Skin of body (tissue), 2 donors: ENCODE data around the gene SDK2. TPM values are rescaled to one million over a fixed set of nuclear protein-coding genes. Genes with fewer than 3 reads are reported as not detected.

ENCODE experiments used
- DNase-seq: peaks from one replicate; lab custom pipeline; 2025; lab: John Stamatoyannopoulos, UW
- total RNA-seq: library from RNA; depleted of rRNA; stranded (reverse); fragments of >200 nt; gene quantifications from one replicate; pipeline ENCODE4 v1.2.3, GENCODE V29; 2014

The SDK2 gene
- total RNA-seq, 1 donor from 2014 or later, result 1.6 TPM

- DNase-seq, result peak; percentile 67
Observed at GRCh38 chr17:73369817-73370490, 274.3 kb downstream of the SDK2 start.

DNA sequence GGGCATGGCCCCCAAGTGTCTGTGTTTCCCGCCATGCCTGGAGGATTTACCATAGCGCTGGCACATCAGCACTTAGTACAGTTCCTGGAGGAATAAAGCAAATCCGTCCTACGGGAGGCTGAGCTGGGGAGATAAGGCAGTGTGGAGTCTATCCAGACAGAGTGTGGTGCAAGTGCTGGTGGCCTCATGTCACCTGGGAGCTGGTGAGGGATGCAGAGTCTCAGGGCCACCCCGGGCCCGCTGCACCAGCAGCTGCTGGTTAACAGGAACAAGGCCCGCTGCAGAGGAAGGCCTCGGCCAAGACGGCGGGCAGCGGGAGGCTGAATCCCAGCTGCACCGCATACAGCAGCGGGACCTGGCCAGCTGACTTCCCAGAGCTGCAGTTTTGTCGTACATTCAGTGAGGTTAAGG is 275.1 kb downstream of the SDK2 start:
- DNase-seq, result no peak

DNA sequence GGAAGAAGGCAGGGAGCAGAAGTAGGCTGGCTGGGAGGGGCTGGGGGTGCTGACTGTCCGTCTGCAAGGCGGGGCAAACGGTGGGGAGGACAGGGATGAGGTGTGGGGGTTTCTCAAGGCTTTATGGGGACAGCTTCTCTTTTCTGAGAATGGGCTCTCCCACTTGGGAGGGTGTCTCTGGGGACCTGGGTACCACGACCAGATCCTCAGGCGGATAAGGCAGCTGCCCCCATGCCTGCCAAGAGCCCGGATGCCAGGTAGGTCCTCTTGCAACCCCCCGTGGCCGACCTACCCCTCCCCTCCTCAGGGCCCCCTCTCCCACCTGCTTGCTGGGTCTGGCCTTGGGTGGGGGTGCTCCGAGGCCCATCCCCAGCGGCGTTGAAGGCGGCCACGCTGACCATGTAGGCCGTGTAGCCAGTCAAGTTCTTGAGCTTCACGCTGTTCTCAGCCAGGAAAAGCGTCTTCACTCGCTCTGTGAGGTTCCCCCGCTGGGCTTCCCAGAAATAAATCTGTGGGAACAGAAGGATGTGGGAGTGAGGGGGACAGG is 276.1 kb downstream of the SDK2 start:
- DNase-seq, result no peak

DNA sequence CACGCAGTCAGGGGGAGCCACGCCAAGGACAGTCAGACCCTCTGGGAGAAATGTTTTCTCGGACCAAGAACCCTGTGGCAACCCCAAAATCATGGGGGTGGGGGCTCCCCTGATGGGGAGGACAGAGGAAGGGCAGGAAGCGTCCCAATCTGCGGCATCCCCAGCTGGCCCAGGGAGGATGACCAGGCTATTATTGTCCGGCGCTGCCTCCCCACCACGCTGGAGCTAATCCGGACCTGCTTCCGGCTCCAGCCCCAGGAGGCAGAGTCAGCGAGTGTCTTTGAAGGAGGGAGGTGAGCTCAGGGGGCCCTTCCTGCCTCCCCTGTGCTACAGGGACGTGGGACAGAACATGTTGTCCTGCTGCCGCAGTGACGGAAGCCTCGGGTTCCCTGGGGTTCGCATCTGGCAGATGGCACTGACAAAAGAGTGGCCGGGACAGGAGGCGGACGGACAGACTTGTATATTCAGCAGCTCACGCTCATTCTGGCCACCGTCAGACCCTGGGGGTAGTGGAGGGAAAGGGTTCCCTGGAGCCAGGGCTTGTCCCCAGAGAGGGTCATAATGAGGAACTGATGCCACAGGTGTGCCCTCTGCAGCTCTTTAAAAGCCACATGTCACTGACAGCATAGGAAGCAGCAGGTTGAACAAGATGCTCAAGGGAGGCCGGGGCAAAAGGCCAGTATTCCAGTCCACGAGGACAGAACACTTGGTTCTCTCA is 278.2 kb downstream of the SDK2 start:
- DNase-seq, result no peak

- no peak for DNase-seq
Observed at GRCh38 chr17:73365301-73365874, 278.9 kb downstream of the SDK2 start.

- DNase-seq, result no peak
Observed at GRCh38 chr17:73364155-73364522, 280.1 kb downstream of the SDK2 start.

DNA sequence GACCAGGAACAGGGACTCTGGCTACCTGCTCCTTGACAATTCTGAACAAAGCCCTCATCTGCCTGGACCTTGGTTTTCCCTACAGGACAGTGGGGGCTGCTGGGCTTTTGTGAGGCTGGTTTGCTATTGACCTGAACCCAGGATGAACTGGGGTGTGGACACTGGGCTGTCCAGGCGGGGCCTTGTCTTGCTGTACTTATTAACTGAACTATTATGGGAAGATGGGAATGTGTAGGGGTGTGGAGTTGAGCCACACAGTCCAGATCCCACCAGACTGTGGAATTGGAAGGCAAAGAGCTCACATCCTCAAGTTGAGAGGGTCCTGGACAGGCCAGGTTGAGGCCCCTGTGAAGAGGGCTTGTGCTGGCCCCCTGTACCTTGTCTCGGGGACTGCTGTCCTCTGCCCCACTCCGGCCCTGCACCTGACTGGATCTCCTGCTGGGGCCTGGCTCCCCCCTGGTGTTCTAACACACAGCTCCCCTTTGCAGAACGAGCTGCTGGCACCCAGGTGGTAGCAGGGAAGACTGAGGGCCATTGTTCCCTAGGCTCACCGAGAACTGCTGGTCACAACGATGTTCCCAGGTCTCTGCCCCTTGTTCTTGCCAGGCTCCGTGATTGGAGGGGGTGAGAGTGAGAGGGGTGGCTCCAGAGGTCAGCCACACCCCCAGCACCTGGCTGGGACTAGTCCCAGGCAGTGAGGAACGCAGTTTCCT is 280.6 kb downstream of the SDK2 start:
- no peak for DNase-seq

- DNase-seq, result no peak
Observed at GRCh38 chr17:73362697-73363096, 281.5 kb downstream of the SDK2 start.

DNA sequence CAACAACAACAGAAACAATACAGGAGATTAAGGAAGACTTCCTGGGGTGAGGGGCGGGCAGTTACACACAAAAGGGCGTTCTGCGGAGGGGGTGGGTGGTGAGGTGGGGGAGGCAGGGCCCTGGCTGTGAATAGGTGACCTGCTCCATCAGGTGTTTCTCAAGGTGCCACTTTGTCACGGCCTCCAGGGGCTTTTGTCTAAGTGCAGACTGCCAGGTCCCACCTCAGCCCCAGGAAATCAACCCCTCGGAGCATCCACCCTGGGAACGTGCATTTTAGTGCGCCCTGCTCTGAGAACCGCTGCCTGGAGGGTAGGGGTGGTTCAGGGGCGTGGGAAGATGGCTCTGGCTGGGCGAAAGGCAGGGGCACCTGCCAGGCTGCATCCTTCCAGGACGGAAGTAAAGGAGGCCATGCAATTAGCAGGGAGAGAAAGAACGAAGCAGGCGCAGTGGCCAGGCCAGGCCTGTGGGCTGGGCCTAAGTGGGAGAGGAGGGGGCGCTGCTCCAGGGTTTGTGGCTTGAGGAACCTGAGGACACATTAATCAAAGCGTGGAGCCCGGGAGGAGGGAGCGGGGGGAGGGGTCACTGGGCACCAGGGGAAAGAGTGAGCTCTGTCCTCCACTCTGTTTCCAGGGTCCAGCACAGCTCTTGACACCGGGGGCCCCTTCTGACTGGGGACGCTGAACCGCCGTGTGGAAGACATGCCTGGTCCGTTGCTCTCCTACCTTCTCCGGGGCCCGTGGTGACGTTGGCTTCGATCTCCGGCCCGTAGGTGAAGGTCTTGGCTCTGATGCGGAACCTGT is 283.1 kb downstream of the SDK2 start:
- DNase-seq, result no peak

DNA sequence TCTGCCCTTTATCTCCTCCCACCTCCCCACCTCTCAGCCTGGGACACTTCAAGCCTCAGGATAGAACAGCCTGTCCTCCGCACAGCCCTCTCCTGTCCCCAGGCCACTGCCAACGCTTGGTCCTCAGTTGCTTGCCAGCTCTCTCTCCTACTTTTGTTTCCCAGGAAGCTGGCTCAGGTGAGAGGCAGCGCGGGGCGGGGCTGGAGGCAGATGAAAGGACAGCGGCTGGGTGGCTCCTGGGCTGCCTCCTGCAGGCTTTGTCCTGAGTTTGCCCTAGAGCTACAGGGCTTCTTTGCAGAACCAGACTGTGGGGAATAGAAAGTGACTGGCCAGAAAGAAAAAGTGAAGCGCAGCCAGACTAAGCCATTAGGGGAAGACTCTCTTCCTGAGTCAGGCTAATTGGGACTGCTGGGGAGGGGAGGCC is 284.2 kb downstream of the SDK2 start:
- no peak for DNase-seq

DNA sequence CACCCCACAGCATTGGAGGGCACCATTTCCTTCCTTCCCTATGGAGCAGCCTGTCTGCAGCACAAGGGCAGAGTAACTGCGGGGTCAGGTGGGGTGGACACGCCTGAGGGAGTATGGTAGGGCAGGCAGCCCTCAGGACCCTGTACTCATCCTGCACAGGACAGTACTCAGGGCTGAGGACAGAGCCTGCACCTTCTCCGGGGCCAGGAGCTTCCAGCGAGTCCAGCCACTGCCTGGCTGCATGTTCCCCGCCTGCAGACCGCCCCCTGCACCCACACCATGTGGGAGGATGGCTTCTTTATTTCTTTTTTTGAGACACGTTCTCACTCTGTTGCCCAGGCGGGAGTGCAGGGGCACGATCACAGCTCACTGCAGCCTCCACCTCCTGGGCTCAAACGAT is 284.9 kb downstream of the SDK2 start:
- DNase-seq, result no peak

- no peak for DNase-seq
Observed at GRCh38 chr17:73358668-73359067, 285.6 kb downstream of the SDK2 start.

GRCh38 chr17:73357981-73358380 is 286.3 kb downstream of the SDK2 start:
- no peak for DNase-seq

GRCh38 chr17:73357318-73357717 is 286.9 kb downstream of the SDK2 start:
- no peak for DNase-seq

DNA sequence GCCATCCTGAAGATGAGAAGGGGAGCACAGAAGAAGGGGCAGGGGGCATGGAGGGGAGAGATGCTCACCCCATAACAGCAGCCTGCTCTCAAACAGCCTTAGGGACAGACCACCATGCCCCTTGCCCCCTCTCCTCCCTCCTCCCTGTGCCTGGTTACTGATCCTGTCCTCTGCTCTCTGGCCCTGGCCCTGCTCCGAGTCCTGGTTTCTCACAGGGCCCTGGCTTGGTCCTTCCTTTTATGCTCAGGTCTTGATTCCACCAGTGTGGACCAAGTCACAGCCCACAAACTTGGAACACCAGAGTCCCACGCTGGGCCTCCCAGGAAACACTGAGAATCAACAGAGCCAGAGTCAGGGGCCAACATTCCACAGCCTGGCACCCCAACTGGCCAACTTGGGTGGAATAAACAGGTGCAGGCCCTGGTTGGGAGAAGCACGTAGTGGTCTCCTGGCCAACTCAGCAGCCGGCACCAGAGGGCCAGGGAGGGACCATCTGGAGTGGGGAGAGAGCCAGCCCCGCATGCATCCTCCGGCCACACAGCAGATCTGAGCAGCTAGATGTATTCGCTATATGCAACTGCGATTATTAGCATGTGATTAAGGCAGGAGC is 287.6 kb downstream of the SDK2 start:
- no peak for DNase-seq

DNA sequence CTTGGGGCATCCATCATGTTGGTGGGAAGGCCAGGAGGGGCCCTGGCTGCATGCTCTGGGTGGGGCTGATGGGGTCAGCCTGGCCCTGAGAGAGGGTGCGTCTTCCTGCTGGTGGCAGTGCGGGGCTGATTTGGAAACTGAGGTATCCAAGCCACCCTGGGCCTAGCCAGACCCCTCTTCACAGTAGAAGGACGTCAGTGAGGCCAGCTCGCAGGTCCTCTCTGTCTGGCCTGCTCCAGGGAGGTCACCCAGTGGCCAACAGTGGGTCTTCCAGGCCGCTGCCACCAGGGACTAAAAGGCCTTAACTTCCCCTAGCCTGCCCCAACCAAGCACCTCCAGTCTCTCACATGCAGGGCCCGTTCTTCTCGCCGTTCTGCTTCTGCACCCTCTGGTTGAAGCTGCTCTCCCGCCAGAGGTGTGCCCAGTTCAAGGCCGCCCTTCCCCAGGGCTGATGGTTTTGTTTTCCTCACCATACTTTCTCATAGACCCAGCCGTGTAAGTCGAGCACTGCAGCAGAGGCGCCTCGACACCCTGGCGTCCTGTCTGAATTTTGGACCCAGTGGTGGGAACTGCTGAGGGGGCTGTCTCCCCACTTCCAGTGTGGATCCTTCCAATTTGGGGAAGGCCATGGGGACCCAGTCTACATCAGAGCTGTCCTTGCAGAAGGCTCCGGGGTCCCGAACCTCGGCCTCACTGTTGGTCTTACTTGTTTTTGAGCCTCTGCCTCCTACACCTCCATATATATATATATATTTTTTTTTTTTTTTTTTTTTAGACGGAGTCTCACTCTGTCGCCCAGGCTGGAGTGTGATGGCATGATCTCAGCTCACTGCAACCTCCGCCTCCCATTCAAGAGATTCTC is 289.6 kb downstream of the SDK2 start:
- DNase-seq, result no peak

GRCh38 chr17:73352261-73352660 is 292.0 kb downstream of the SDK2 start:
- DNase-seq, result no peak

GRCh38 chr17:73351764-73352163 is 292.5 kb downstream of the SDK2 start:
- DNase-seq, result no peak

GRCh38 chr17:73350864-73351263 is 293.4 kb downstream of the SDK2 start:
- no peak for DNase-seq

DNA sequence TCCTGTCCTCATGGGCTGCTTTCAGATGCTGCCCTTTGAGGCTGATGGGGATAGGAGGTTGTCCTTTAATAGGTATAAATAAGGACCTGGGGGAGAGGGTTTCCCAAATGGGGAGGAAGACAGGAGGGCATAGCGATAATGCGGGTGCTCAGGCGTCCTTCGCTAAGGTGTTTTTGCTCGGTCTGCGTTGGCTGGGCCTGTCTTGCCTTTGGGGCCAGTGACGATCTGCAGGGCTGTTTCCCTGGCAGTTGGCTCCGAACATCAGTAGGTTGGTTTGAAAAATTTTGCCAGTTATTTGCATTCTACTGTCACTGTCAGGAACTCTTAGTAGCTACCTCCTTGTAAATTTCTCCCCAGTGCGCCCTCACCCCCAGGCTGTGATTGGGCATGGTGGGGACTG is 294.6 kb downstream of the SDK2 start:
- no peak for DNase-seq
